Stomach (tissue), 9 donors: Measurements from ENCODE around the gene AGBL4. TPM values are rescaled to one million over a fixed set of nuclear protein-coding genes. Genes with fewer than 3 reads are reported as not detected.

Source experiments
- DNase-seq, 2 donors: peaks; one replicate each; pipeline versions ENCODE4 v3.0.0 to v3.0.0-alpha.2; 2013 to 2019
- H3K27ac ChIP-seq, 5 donors: fragments of 200-600 bp in 4 of 5; sonication (generic) in 4 of 5; one replicate each; pipeline ENCODE4 v1.5.1; 2013 to 2019; ENCODE audit warnings: mild to moderate bottlenecking in 1 of 5, moderate library complexity in 1 of 5
- H3K27me3 ChIP-seq, 3 donors: fragments of 200-600 bp; sonication (generic); one replicate each; pipeline ENCODE4 v1.5.1; 2017 to 2019; ENCODE audit warnings: mixed run types in 1 of 3
- H3K36me3 ChIP-seq, 4 donors: fragments of 200-600 bp; sonication (generic); 1 replicate in 3 of 4; 2 replicates in 1 of 4; pipeline ENCODE4 v1.5.1; 2016 to 2019
- H3K4me1 ChIP-seq, 4 donors: fragments of 200-600 bp; sonication (generic); one replicate each; pipeline ENCODE4 v1.5.1; 2016 to 2019
- H3K4me3 ChIP-seq, 4 donors: fragments of 200-600 bp; sonication (generic) in 3 of 4; one replicate each; pipeline ENCODE4 v1.5.1; 2016 to 2019; ENCODE audit warnings: mild to moderate bottlenecking in 1 of 4
- H3K9me3 ChIP-seq, 4 donors: fragments of 200-600 bp; sonication (generic); one replicate each; pipeline ENCODE4 v1.5.1; 2016 to 2019
- EP300 ChIP-seq: sonication (generic); formaldehyde crosslinking; IDR thresholded peaks from one replicate; pipeline ENCODE4 v1.6.1; 2017; ENCODE audit warnings: antibody characterized with exemption
- POLR2A ChIP-seq, 4 donors: fragments of 450-650 bp; IDR thresholded peaks; one replicate each; pipeline ENCODE4 v1.6.1; 2016; ENCODE audit warnings: antibody characterized with exemption in 4 of 4, control low read depth in 2 of 4, mild to moderate bottlenecking in 1 of 4, moderate library complexity in 1 of 4
- POLR2AphosphoS5 ChIP-seq, 3 donors: sonication (generic); formaldehyde crosslinking; IDR thresholded peaks; one replicate each; pipeline ENCODE4 v1.6.1; 2016; ENCODE audit warnings: antibody characterized with exemption in 3 of 3
- WGBS, 5 donors: extraction: QIAGEN DNeasy Blood & Tissue Kit in 3 of 5; methylation state at CpG; one replicate each; pipeline versions ENCODE4 v1.1.5 to v1.1.7; 2013 to 2018; 5-methylcytosine and 5-hydroxymethylcytosine counted together
- intact Hi-C: fragments of 100-400 bp; cut with DNase I; formaldehyde crosslinking; loops from one replicate; pipeline ENCODE4 v1.15.1; 2023; ENCODE audit warnings: low total_unique reads
- polyA plus RNA-seq, 3 donors: library from polyadenylated mRNA; stranded (reverse); fragments of 200-250 nt; gene quantifications; one replicate each; pipeline ENCODE4 v1.2.3, GENCODE V29; 2013
- total RNA-seq, 5 donors: library from RNA; depleted of rRNA; stranded (reverse); fragments of >200 nt; gene quantifications; one replicate each; pipeline versions ENCODE4 v1.1.0 to v1.2.3, GENCODE V29; 2014 to 2016
- TF ChIP-seq, protein P1 (sequence below), 7 experiments: fragments of 450-650 bp in 4 of 7; fragments of 200-600 bp in 3 of 7; sonication (generic) in 3 of 7; IDR thresholded peaks; one replicate each; pipeline ENCODE4 v1.5.1; 2016 to 2019; ENCODE audit warnings: antibody characterized with exemption in 7 of 7, control low read depth in 2 of 7, mild to moderate bottlenecking in 1 of 7
- donor health status: healthy with polysubstance abuse.
- donor health status: Bipolar disorder and iron deficiency.
- donor health status: healthy.

The AGBL4 gene
- total and polyA plus RNA-seq, 8 donors: 0.92 TPM; not detected in 7

DNA sequence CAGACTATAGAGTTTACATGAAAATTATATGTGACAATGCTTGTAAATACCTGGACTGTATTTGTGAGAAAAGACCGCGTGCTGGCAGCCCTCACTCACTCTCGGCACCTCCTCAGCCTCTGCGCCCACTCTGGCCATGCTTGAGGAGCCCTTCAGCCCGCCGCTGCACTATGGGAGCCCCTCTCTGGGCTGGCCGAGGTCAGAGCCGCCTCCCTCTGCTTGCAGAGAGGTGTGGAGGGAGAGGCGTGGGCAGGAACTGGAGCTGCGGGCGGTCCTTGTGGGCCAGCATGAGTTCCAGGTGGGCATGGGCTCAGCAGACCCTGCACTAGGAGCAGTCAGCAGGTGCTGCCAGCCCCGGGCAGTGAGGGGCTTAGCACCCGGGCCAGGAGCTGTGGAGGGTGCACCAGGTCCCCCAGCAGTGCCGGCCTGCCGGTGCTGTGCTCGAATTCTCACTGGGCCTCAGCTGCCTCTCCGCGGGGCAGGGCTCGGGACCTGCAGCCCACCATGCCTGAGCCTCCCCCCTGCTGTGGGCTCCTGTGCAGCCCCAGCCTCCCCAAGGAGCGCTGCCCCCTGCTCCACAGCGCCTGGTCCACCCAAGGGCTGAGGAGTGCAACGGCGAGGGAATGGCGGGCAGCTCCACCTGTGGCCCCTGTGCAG, 482.5 kb downstream of the AGBL4 start:
- TF ChIP-seq, protein P1, sequence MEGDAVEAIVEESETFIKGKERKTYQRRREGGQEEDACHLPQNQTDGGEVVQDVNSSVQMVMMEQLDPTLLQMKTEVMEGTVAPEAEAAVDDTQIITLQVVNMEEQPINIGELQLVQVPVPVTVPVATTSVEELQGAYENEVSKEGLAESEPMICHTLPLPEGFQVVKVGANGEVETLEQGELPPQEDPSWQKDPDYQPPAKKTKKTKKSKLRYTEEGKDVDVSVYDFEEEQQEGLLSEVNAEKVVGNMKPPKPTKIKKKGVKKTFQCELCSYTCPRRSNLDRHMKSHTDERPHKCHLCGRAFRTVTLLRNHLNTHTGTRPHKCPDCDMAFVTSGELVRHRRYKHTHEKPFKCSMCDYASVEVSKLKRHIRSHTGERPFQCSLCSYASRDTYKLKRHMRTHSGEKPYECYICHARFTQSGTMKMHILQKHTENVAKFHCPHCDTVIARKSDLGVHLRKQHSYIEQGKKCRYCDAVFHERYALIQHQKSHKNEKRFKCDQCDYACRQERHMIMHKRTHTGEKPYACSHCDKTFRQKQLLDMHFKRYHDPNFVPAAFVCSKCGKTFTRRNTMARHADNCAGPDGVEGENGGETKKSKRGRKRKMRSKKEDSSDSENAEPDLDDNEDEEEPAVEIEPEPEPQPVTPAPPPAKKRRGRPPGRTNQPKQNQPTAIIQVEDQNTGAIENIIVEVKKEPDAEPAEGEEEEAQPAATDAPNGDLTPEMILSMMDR (IDR thresholded peaks at IDR 0.05): no peak
- no peak overlapping the region for H3K4me3 ChIP-seq
- H3K4me1 ChIP-seq: no peaks in the 10 kb centered on the region
- DNase-seq: no peak
- no peaks in the 10 kb centered on the region for H3K36me3 ChIP-seq
- H3K27me3 ChIP-seq: no peaks in the 10 kb centered on the region
- no peak overlapping the region for H3K27ac ChIP-seq
- 90 to 95% (median 91%) methylated on average over 9 to 24 of the region's 24 CpGs for WGBS, 5 donors
- peaks cover 0 to 21% (median 11%) of the 10 kb centered on the region in 4 donors for H3K9me3 ChIP-seq
- intact Hi-C loops: no loop called here

DNA sequence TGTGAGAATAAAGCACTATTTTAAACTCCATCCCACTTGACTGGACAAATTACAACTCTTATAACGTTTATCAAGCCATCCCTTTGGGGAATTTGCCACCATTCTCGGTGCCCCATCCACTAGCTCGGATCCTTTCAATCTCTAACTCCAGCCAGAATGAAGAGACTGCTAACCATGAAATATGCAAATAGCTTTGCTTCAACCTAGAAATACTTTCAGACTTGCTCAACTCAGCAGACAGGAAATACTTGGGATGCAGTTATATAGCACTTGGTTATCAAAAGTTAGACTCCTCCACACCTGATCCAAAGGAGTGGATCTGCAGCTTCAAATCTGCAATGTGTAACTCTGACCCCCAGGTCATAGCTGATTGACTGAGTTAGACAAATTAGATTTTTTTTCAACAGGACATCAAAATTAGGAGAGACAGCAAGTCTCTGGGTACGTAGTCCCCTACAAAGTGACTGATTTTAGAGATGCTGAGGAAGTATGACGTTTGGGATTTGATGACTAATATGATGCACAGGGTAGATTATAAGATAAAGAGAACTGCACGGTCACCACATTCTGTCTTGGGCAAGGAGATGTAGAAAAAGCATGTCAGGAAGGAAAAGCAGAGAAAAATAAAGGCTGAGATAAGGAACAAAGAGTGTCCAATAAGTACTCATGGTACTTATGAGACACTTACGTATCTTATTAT, 496.0 kb downstream of the AGBL4 start:
- Histone ChIP-seq H3K36me3 (no peaks in the 10 kb centered on the region), H3K27me3 (no peaks in the 10 kb centered on the region), H3K27ac (no peak overlapping the region), H3K4me3 (no peak overlapping the region), H3K4me1 (no peaks in the 10 kb centered on the region), H3K9me3 (no peaks in the 10 kb centered on the region)
- TF ChIP-seq, protein P1 (IDR thresholded peaks at IDR 0.05): no peak
- TF ChIP-seq EP300: no peak
- TF ChIP-seq POLR2AphosphoS5 (IDR thresholded peaks at IDR 0.05): no peak
- TF ChIP-seq POLR2A (IDR thresholded peaks at IDR 0.05): no peak
- intact Hi-C loops: no loop called here
- DNase-seq: no peak
- WGBS, 5 donors: 72 to 82% (median 75%) methylated on average over 7 of the region's 7 CpGs

DNA sequence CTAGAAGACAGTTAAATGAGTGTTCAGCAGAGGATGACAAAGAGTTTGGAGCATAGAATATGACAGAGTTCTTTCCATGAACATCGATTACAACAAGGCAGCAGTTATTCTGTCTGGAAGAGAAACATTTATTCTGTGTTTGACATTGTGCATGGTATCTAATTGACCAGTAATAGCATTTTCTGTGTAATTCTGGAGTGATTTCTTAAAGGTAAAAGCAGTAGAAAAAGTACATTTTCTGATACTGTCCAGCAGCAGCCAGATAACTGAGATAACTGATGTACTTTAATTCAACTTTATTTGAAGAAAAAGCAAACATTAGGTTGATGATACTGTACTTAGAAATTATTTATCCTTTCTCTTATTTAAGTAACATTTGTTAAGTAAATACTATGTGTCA, 497.1 kb downstream of the AGBL4 start:
- H3K27ac ChIP-seq: no peak overlapping the region
- H3K4me3 ChIP-seq: no peak overlapping the region
- H3K36me3 ChIP-seq: no peaks in the 10 kb centered on the region
- H3K9me3 ChIP-seq: no peaks in the 10 kb centered on the region
- DNase-seq: no peak
- TF ChIP-seq POLR2AphosphoS5 (IDR thresholded peaks at IDR 0.05) (no peak), POLR2A (IDR thresholded peaks at IDR 0.05) (no peak)
- 83 to 97% (median 91%) methylated on average over 1 of the region's 1 CpG for WGBS, 5 donors
- no peaks in the 10 kb centered on the region for H3K27me3 ChIP-seq
- intact Hi-C loops: no loop called here
- no peaks in the 10 kb centered on the region for H3K4me1 ChIP-seq

DNA sequence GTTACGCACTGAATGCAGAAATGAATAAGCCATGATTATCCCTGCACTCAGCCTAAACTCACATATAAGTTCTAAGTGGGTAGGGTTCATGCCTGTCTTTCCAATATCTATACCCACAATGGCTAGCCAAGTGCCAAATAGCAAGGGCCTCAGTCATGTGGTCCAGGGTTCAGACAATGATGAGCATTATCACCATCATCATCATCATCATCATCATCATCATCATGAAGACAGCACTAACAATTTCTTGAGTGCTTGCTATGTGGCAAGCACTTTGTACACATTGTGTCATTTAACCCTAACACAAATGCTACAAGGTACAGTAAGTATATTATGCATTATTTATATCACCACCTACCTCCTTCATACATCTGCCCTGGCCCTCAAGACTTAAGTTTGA, 500.0 kb downstream of the AGBL4 start:
- TF ChIP-seq POLR2AphosphoS5 (IDR thresholded peaks at IDR 0.05): no peak
- TF ChIP-seq, protein P1 (IDR thresholded peaks at IDR 0.05): no peak
- TF ChIP-seq POLR2A (IDR thresholded peaks at IDR 0.05): no peak
- no peak for TF ChIP-seq EP300

DNA sequence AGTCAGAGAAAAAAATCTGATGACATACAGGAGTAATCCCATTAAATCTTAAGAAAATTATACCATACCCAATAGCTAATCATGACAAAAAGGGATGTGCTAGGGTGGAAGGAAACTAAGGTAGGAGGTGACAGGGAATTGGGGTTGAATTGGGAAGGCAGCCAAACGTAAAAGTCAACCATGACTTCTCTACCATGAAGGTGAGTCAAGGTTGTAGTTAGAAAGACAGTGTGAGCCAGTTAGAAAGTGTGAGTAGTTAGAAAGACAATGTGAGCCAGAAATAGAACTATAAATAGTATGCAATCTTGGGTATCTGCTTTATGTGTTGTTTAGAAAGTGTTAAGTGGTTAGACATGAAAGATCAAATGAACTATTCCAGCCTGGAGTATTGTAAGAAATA, 556.8 kb downstream of the AGBL4 start:
- no peak overlapping the region for H3K27ac ChIP-seq
- H3K27me3 ChIP-seq: no peaks in the 10 kb centered on the region
- no peaks in the 10 kb centered on the region for H3K36me3 ChIP-seq
- WGBS, 5 donors: 41 to 77% (median 70%) methylated on average over 1 of the region's 1 CpG
- intact Hi-C loops: no loop called here
- H3K4me1 ChIP-seq: no peaks in the 10 kb centered on the region
- H3K9me3 ChIP-seq: no peaks in the 10 kb centered on the region
- TF ChIP-seq EP300: no peak
- TF ChIP-seq, protein P1 (IDR thresholded peaks at IDR 0.05): no peak
- no peak for TF ChIP-seq POLR2A (IDR thresholded peaks at IDR 0.05)
- TF ChIP-seq POLR2AphosphoS5 (IDR thresholded peaks at IDR 0.05): no peak
- no peak overlapping the region for H3K4me3 ChIP-seq
- DNase-seq: no peak

More for the DNA sequence above, 500.0 kb downstream of the AGBL4 start:
- Histone ChIP-seq H3K36me3 (no peaks in the 10 kb centered on the region), H3K4me3 (no peak overlapping the region), H3K27ac (no peak overlapping the region), H3K27me3 (no peaks in the 10 kb centered on the region), H3K4me1 (no peaks in the 10 kb centered on the region), H3K9me3 (no peaks in the 10 kb centered on the region)
- intact Hi-C loops: no loop called here
- DNase-seq: no peak
- WGBS, 5 donors: 88 to 100% (median 96%) methylated on average over 1 of the region's 1 CpG
